Astrocyte of the cerebellum (primary cell): ENCODE results near the gene GSTM2.
"Not testable (repeated sequence)": the region's sequence is repeated elsewhere in the genome, so short reads cannot be mapped to it uniquely, and the experiment has no call there.

Source experiments
- DNase-seq: peaks from one replicate; pipeline ENCODE4 v3.0.0-alpha.2; 2011; ENCODE audit warnings: low read depth
- H3K4me3 ChIP-seq: 2 replicates; pipeline ENCODE4 v1.5.1; 2011; ENCODE audit warnings: mild to moderate bottlenecking, low read depth, low read length, moderate library complexity
- in situ Hi-C: cut with HindIII; loops from 2 replicates; pipeline ENCODE4 v1.10.0; 2017; ENCODE audit warnings: low sequenced_read_pairs
- TF ChIP-seq, protein P1 (sequence below): IDR thresholded peaks from 2 replicates; pipeline ENCODE4 v1.5.1; 2012; ENCODE audit warnings: low read length, low read depth, moderate library complexity, mild to moderate bottlenecking; ENCODE audit errors: missing control alignments

GSTM2 gene

DNA sequence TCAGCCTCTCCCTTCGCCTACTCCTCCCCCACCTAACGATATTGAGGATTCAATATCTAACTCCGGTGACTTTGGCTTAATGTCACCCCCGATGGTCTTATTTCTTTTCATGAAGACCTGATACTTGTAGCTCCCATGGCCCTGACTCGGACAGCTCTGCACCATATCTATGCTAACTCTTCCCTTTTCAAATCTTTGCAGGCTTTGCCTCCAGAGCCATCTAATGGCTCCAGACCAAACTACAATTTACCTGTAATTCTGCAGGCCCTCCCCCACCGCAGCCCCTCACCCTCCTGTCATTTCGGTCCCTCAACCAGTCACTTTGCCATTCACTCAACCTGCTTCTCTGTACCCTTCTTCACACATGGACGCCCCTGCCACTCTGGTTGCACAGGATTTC lies 36.3 kb downstream of the GSTM2 start:
- TF ChIP-seq, protein P1, sequence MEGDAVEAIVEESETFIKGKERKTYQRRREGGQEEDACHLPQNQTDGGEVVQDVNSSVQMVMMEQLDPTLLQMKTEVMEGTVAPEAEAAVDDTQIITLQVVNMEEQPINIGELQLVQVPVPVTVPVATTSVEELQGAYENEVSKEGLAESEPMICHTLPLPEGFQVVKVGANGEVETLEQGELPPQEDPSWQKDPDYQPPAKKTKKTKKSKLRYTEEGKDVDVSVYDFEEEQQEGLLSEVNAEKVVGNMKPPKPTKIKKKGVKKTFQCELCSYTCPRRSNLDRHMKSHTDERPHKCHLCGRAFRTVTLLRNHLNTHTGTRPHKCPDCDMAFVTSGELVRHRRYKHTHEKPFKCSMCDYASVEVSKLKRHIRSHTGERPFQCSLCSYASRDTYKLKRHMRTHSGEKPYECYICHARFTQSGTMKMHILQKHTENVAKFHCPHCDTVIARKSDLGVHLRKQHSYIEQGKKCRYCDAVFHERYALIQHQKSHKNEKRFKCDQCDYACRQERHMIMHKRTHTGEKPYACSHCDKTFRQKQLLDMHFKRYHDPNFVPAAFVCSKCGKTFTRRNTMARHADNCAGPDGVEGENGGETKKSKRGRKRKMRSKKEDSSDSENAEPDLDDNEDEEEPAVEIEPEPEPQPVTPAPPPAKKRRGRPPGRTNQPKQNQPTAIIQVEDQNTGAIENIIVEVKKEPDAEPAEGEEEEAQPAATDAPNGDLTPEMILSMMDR, result no peak
- in situ Hi-C loops, result loop anchor here (10.0 kb wide), 1 partner anchor 159 kb away; the partner anchor contains the start of gene GNAI3
- H3K4me3 ChIP-seq, result no peak overlapping the region
- no peak for DNase-seq

DNA sequence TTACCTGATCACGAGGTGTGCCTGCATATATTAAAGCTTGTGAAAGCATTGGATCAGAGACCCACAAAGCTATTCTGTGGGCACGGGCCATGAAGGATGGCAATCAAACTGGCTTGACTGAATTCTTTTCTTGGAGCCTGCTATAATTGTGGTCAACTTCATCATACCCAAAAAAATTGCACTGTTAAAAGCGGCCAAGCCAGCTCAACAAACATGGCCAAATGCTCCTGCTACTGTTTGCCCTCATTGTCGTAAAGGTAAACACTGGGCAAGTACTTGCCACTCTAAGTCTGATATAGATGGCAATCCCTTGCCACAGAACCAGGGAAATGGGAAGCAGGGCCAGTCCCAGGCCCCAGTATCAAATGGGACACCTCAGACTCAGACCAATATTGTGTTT lies 37.6 kb downstream of the GSTM2 start:
- no peak overlapping the region for H3K4me3 ChIP-seq
- DNase-seq, result no peak
- in situ Hi-C loops, result loop anchor here (5.0 to 10.0 kb wide), 3 partner anchors 53 to 161 kb away; partner anchors contain the start of gene GNAI3
- TF ChIP-seq, protein P1, result no peak

DNA sequence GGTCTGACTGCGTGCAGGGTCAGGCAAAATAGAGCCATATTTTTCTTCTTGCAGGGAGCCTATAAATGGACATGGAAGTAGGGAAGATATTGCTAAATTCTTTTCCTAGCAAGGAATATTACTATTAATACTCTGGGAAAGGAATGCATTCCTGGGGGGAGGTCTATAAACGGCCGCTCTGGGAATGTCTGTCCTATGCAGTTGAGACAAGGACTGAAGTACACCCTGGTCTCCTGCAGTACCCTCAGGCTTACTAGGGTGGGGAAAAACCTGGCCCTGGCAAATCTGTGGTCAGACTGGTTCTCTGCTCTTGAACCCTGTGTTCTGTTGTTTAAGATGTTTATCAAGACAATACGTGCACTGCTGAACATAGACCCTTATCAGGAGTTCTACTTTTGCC lies 41.1 kb downstream of the GSTM2 start:
- H3K4me3 ChIP-seq, DNase-seq: not testable (repeated sequence)
- in situ Hi-C loops, result loop anchor here (5.0 to 10.0 kb wide), 3 partner anchors 57 to 164 kb away; partner anchors contain the start of gene GNAI3

DNA sequence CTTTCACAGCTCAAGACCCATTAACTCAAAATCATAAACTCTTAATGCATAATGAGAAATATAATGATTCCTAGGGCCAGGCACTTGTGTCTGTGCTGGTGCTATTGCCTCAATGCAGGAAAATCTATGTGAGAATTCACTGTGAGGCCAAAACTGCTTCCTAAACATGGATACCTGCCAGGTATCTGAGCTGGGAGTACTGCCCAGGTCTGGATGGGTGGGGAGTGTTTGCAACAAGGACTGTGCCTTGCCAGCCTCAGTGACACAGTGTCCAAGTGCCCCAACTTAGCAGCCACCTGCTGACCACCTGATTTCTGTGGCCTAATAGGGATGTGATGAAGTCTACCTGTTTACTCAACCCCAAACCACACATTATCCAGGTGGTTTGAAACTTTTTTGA lies 42.0 kb downstream of the GSTM2 start:
- not testable (repeated sequence) for DNase-seq, H3K4me3 ChIP-seq
- in situ Hi-C loops, result loop anchor here (5.0 to 10.0 kb wide), 3 partner anchors 57 to 165 kb away; partner anchors contain the start of gene GNAI3

DNA sequence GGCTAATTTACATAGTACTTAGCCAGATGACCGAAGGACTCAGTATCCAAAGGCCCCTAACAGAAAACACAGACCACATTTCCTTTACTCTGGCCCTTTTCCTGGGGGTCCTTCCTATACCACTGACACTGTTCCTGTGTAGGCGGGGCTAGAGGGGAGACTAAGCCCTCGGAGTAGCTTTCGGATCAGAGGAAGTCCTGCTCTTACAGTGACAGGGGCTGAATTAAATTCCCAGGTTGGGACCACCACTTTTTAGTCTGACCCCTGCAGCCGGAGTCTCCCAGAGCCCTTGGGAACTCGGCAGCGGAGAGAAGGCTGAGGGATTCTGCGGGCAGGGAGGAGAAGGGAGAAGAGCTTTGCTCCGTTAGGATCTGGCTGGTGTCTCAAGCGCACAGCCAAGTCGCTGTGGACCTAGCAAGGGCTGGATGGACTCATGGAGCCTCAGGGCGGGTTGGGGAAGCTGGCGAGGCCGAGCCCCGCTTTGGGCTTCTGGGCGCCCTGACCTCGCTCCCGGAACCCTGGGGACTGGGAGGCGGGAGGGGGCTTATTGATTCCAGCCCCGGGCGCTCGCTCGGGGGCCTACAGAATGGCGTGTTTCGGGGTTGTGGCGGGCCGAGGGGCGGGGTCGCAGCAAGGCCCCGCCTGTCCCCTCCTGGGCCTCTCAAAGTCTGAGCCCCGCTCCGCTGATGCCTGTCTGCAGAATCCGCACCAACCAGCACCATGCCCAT lies 43.9 kb downstream of the GSTM2 start, which contains the start of gene GSTM5:
Gene GSTM5 (plus strand): TSS at position 659 of the 728 bp plus-strand sequence. CDS start 62 bp downstream, at position 721.
- in situ Hi-C loops, DNase-seq: not testable (repeated sequence)
- peak within 1 kb of the TSS; percentile 26 for H3K4me3 ChIP-seq

DNA sequence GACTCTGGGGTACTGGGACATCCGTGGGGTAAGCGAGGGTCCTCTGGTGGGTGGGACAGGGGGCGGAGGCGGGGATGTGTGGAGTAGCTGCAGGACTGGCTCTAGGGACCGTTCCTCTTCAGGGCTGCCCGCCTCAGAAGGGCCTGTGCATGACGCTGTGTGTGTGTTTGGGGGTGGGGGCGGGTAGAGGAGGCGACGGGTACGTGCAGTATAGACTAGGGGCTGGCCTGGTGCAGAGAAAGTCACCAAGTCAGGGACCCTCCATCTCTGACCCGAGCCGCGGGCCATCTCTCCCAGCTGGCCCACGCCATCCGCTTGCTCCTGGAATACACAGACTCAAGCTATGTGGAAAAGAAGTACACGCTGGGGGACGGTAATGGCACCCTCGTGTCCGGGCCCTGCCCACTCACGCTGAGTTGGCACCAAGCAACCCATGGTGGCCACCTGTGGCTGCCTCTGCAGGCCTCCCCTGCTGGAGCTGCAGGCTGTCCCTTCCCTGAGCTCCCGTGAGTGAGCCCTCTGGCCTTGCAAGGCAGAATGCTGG lies 44.5 kb downstream of the GSTM2 start:
- TF ChIP-seq, protein P1, result no peak
- H3K4me3 ChIP-seq, result peak overlapping the region; percentile 26
- DNase-seq, result no peak
- in situ Hi-C loops, result no loop called here

DNA sequence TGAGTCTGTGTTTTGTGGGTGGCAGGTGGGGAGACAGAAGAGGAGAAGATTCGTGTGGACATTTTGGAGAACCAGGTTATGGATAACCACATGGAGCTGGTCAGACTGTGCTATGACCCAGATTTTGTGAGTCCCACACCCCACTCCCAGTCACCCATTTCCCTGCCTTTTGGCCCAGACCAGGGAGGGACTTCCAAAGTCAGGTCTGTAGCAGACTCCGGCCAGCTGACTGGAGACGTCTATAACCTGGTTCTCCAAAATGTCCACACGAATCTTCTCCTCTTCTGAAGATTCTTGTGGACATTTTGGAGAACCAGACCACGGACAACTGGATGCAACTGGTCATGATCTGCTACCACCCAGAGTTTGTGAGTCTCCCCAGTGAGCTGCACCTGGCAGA lies 45.8 kb downstream of the GSTM2 start:
- TF ChIP-seq, protein P1, result no peak
- in situ Hi-C loops, result no loop called here
- no peak for DNase-seq
- no peak overlapping the region for H3K4me3 ChIP-seq

DNA sequence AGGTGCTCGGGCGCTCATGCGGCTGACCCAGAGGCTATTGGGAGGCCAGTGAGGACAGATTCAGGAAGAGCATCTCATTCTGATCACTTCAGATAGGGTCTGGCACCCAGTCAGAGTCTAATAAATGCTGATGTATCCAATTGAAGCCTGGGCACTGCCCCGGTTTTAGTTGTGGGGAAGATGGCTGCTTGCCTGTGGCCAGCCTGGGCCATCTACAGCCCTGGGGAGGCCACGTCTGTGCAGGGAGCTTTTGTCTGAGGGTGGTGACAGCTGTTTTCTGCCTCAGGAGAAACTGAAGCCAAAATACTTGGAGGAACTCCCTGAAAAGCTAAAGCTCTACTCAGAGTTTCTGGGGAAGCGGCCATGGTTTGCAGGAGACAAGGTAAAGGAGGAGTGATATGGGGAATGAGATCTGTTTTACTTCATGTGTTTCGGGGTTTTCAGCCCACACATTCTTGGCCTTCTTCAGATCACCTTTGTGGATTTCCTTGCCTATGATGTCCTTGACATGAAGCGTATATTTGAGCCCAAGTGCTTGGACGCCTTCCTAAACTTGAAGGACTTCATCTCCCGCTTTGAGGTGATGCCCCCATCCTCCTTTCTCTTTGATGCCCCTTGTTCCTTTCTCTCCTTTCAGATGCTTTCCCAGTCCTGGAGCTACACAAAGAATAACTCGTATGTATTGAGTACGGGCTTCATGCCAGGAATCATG lies 47.0 kb downstream of the GSTM2 start:
- H3K4me3 ChIP-seq, result no peak overlapping the region
- TF ChIP-seq, protein P1, result no peak
- no peak for DNase-seq
- in situ Hi-C loops, result no loop called here
